Measurements from ENCODE around the gene ANTXR1. TPM values are rescaled to one million over a fixed set of nuclear protein-coding genes. Genes with fewer than 3 reads are reported as not detected.

Gene ANTXR1
- total RNA-seq, 1 experiment from 2014 or later, result 25.7 TPM

DNA sequence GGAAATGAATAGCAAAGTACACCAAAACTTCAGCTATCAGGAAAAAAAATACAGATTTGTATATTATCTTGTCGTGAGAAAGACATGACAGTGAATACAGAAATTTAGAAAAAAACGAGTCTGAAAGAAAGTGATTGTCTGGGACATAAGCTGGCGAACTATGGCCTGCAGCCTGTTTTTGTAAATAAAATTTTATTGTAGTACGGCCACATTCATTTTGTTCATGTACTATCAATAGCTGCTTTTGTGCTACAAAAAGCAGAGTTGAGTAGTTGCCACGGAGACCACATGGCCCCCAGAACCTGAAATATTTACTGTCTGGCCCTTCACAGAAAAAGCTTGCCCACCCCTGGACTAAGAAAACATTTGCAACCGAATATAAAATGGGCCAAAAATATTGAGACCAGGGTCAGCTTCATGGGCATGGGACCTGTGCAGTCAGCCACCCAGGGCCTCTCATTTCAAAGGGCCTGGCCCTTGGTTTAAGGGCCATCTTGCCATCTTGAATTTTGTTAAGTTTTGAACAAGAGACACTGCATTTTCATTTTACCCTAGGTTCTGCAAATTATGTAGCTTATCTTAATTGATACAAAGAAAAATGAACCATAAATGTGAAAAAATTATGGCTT, 17.9 kb downstream of the ANTXR1 start (continued):
- TF ChIP-seq, protein P1, sequence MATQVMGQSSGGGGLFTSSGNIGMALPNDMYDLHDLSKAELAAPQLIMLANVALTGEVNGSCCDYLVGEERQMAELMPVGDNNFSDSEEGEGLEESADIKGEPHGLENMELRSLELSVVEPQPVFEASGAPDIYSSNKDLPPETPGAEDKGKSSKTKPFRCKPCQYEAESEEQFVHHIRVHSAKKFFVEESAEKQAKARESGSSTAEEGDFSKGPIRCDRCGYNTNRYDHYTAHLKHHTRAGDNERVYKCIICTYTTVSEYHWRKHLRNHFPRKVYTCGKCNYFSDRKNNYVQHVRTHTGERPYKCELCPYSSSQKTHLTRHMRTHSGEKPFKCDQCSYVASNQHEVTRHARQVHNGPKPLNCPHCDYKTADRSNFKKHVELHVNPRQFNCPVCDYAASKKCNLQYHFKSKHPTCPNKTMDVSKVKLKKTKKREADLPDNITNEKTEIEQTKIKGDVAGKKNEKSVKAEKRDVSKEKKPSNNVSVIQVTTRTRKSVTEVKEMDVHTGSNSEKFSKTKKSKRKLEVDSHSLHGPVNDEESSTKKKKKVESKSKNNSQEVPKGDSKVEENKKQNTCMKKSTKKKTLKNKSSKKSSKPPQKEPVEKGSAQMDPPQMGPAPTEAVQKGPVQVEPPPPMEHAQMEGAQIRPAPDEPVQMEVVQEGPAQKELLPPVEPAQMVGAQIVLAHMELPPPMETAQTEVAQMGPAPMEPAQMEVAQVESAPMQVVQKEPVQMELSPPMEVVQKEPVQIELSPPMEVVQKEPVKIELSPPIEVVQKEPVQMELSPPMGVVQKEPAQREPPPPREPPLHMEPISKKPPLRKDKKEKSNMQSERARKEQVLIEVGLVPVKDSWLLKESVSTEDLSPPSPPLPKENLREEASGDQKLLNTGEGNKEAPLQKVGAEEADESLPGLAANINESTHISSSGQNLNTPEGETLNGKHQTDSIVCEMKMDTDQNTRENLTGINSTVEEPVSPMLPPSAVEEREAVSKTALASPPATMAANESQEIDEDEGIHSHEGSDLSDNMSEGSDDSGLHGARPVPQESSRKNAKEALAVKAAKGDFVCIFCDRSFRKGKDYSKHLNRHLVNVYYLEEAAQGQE (IDR thresholded peaks at IDR 0.05; ENCODE audit: low read depth), result no peak
- TF ChIP-seq POLR2AphosphoS5 (IDR thresholded peaks at IDR 0.05; ENCODE audit: low read depth, low read length), result no peak

DNA sequence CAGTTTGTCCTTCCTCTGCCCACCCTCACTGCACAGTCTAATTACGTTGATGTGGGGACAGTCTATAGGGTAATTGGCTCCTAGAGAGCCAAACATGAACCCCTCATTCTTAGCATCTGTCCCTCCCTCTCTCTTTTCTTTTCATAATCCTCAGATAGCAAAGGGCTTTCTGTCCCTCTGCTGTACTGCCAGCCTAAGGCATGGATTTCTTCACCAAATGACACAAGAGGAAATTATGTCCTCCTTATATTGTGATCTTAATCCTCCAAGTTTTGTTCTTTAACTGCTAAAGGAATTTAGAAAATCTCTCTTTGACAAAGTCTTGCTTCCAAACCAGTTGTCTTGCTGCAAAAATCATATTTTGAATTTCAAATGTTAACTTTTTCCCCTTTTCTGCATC, 18.5 kb downstream of the ANTXR1 start:
- H3K4me3 ChIP-seq (replicated peaks in 1 of 2; ENCODE audit: low read depth in 1 of 2, low read length in 2 of 2), result no peak overlapping the region
- no peaks in the 10 kb centered on the region for H4K20me1 ChIP-seq (ENCODE audit: insufficient read depth)
- no peak overlapping the region for H3K27ac ChIP-seq (ENCODE audit: low read depth, low read length)
- no peaks in the 10 kb centered on the region for H3K36me3 ChIP-seq (ENCODE audit: control insufficient read depth in 1 of 2, insufficient read depth in 2 of 2, low read length in 2 of 2)
- no peak overlapping the region for H2AFZ ChIP-seq (ENCODE audit: low read depth, low read length, poor library complexity, severe bottlenecking)
- no peak for ATAC-seq
- no peak overlapping the region for H3K4me2 ChIP-seq (ENCODE audit: low read length)
- ChIA-PET RAD21 (ENCODE audit: low non-redundant PET in 1 of 2, low total read pairs in 2 of 2, uncharacterized antibody in 2 of 2, unreplicated experiment in 2 of 2) (no interaction called here), POLR2A (no interaction called here), CTCF (no interaction called here)
- no peaks in the 10 kb centered on the region for H3K4me1 ChIP-seq (ENCODE audit: control insufficient read depth in 1 of 2, insufficient read depth in 2 of 2, low read length in 2 of 2)
- H3K9me2 ChIP-seq (ENCODE audit: insufficient read depth), result no peaks in the 10 kb centered on the region
- no peaks in the 10 kb centered on the region for H3K27me3 ChIP-seq (ENCODE audit: insufficient read depth, low read length)
- no peak overlapping the region for H3K9ac ChIP-seq (ENCODE audit: low read length)
- 0 out of 2 replicates have a peak, but pooled peaks cover 4% of the 10 kb centered on the region for H3K79me2 ChIP-seq (ENCODE audit: insufficient read depth, low read length)
- DNase-seq (ENCODE audit: low read depth, low spot score), result no peak
- BruUV-seq (replicated peaks), result no TSS peak
- no peaks in the 10 kb centered on the region for H3K9me3 ChIP-seq (ENCODE audit: control insufficient read depth in 1 of 2, insufficient read depth in 1 of 2, low read depth in 1 of 2, low read length in 2 of 2)
- intact Hi-C loops (cut with micrococcal nuclease), result no loop called here
- no peak for TF ChIP-seq SRF (IDR thresholded peaks at IDR 0.05; ENCODE audit: low read depth)
- TF ChIP-seq FOSL1 (IDR thresholded peaks at IDR 0.05; ENCODE audit: low read depth), result no peak
- no peak for TF ChIP-seq SP1 (IDR thresholded peaks at IDR 0.05; ENCODE audit: low read depth)
- TF ChIP-seq YY1 (IDR thresholded peaks at IDR 0.05; ENCODE audit: extremely low read depth, insufficient replicate concordance, low read depth, low read length), result no peak
- TF ChIP-seq CEBPB (IDR thresholded peaks at IDR 0.05; ENCODE audit: low read depth), result no peak
- TF ChIP-seq EZH2 (IDR thresholded peaks at IDR 0.05), result no peak
- no peak for TF ChIP-seq POLR2A (IDR thresholded peaks at IDR 0.05; ENCODE audit: borderline replicate concordance, extremely low read depth, insufficient read depth, insufficient read length)
- TF ChIP-seq, protein P2, sequence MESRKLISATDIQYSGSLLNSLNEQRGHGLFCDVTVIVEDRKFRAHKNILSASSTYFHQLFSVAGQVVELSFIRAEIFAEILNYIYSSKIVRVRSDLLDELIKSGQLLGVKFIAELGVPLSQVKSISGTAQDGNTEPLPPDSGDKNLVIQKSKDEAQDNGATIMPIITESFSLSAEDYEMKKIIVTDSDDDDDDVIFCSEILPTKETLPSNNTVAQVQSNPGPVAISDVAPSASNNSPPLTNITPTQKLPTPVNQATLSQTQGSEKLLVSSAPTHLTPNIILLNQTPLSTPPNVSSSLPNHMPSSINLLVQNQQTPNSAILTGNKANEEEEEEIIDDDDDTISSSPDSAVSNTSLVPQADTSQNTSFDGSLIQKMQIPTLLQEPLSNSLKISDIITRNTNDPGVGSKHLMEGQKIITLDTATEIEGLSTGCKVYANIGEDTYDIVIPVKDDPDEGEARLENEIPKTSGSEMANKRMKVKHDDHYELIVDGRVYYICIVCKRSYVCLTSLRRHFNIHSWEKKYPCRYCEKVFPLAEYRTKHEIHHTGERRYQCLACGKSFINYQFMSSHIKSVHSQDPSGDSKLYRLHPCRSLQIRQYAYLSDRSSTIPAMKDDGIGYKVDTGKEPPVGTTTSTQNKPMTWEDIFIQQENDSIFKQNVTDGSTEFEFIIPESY (IDR thresholded peaks at IDR 0.05; ENCODE audit: extremely low read depth, insufficient replicate concordance, low read length), result no peak
- TF ChIP-seq, protein P1 (IDR thresholded peaks at IDR 0.05; ENCODE audit: low read depth), result no peak
- TF ChIP-seq ZNF274 (IDR thresholded peaks at IDR 0.05; ENCODE audit: low read depth, low read length), result no peak
- no peak for TF ChIP-seq ZFX (IDR thresholded peaks at IDR 0.05)
- no peak for TF ChIP-seq EGR1 (IDR thresholded peaks at IDR 0.05; ENCODE audit: low read depth)
- no peak for TF ChIP-seq ELF1 (IDR thresholded peaks at IDR 0.05; ENCODE audit: borderline replicate concordance, low read depth)
- no peak for TF ChIP-seq EZH2phosphoT487 (IDR thresholded peaks at IDR 0.05; ENCODE audit: borderline replicate concordance)

All from HCT116 (cell line).